GM18873 (cell line): ENCODE results near the gene AGBL4.

Experiments
- ATAC-seq: cut with Tn5 transposase; IDR thresholded peaks from one replicate; pipeline ENCODE4 v1.9.1; 2021; ENCODE audit warnings: mild to moderate bottlenecking, moderate library complexity, moderate number of reproducible peaks; ENCODE audit not compliant: unreplicated experiment, low FRiP score

Gene AGBL4

GRCh38 chr1:49728377-49728776, 295.4 kb downstream of the AGBL4 start:
- no peak for ATAC-seq

GRCh38 chr1:49723662-49724061, 300.1 kb downstream of the AGBL4 start:
- ATAC-seq: no peak

- ATAC-seq: no peak
Measured at GRCh38 chr1:49694251-49694827, 329.4 kb downstream of the AGBL4 start.

DNA sequence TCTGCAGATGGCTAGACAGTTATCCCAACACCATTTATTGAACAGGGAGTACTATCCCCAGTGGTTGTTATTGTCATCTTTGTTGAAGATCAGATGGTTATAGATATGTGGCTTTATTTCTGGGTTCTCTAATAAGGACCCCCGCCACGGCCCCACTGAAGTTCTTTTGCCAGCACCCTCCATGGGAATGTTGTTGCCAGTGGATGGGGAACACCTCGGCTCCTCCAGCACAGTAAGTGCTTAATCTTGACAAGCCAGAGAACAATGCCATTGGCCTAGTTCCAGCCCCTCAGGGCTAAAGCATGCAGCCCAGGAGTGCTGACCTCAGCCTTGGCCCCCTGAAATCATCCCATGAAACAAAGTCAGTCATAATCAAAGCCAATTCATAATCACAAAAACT, 337.6 kb downstream of the AGBL4 start:
- no peak for ATAC-seq

DNA sequence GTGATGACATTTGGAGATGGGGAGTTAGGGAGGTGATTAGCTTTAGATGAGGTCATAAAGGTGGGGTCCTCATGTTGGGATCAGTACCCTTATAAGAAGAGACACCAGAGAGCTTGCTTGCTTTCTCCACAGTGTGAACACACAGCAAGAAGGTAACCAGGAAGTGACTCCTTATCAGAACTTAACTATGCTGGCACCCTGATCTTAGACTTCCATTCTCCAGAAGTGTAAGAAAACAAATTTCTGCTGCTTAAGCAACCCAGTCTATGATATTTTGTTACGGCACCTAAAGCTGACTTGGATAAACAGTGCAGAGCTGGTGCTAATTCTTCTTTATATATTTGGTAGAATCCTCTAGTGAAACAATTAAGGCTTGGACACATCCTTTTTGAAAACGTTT, 346.0 kb downstream of the AGBL4 start:
- ATAC-seq: no peak

GRCh38 chr1:49651136-49651535, 372.6 kb downstream of the AGBL4 start:
- ATAC-seq: no peak

DNA sequence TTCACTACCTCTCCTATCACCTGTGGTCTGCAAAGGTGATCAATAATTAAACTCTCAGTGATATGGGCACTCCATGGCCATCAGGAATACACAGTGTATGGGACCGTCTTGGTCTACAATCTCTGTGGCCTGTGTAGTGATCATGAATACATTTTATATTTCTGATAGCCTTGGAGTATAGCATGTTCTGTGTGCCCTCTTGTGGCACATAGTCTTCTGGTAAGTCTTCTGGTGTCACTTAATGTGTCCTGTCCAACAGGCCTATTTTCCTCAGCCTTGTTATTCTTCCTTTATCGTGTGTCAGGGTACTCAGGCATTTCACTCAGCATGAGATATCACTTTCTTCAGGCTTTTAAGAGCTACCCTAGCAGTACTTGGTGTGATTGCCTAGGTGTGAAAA, 393.6 kb downstream of the AGBL4 start:
- no peak for ATAC-seq

DNA sequence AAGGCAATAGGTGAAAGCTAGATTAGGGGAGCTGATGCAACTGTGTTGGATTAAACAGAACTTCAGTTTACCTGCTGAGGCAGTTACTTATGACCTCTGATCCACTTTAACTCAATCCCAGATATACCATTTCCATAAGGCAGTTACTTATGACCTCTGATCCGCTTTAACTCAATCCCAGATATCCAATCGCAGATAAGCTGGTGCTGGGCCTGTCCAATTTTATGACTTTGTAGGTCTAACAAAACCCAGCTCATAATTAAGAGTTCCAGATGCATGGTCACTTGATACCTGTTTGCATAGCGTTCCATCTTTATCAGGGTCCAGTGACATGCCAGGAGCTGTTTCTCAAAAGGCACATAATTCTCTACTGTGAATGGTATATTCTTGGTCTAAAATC, 396.0 kb downstream of the AGBL4 start:
- no peak for ATAC-seq

DNA sequence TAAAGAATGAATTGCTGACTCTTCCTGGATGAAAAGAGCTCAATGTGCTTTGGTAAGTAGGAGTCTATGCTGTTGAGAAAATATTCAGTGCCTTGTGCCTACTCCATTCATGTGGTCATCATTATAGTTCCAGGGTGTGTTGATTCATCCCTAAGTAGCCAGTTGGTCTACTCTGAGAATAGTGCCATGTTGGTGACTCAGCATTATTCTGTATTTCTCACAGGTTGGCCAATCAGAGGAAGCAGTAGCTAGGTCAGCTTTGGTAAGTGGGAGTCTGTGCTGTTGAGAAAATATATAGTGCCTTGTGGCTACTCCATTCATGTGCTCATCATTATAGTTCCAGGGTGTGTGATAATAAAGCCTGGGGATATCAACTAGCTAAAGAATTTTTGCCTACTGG, 397.3 kb downstream of the AGBL4 start:
- no peak for ATAC-seq

GRCh38 chr1:49622877-49623276, 400.9 kb downstream of the AGBL4 start:
- no peak for ATAC-seq

- no peak for ATAC-seq
Measured at GRCh38 chr1:49606082-49606481, 417.7 kb downstream of the AGBL4 start.

DNA sequence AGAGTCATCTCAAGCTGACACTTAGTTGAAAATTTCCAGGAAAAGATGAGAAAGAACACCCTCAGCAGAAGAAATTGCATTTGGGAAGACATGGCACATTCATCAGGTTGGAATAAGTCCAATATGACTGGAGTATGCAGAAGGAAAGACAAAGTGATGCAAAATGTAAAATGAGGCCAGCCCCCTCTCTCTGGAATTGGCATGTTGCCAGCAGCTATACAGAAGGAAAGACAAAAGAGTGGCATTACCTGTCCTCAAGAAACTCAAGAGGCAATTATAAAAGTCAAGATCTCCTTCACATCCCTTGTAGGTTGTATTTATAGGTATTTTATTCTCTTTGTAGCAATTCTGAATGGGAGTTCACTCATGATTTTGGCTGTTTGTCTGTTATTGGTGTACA, 426.3 kb downstream of the AGBL4 start:
- no peak for ATAC-seq

- no peak for ATAC-seq
Measured at GRCh38 chr1:49576327-49576901, 447.3 kb downstream of the AGBL4 start.

DNA sequence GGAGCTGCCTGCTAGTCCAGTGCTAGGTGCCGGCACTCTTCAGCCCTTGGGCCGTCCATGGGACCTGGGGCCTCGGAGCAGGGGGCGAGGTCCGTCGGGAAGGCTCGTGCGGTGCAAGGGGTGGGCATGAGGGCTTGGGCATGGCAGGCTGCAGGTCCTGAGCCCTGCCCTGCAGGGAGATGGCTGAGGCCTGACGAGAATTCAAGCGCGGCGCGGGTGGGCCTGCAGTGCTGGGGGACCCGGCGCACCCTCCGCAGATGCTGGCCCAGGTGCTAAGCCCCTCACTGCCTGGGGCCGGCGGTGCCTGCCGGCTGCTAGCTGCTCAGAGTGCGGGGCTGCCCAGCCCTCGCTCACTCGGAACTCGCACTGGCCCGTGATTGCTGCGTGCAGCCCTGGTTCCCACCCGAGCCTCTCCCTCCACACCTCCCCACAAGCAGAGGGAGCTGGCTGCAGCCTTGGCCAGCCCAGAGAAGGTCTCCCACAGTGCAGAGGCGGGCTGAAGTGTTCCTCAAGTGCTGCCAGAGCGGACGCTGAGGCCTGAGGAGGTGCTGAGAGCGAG, 467.0 kb downstream of the AGBL4 start:
- ATAC-seq: no peak

DNA sequence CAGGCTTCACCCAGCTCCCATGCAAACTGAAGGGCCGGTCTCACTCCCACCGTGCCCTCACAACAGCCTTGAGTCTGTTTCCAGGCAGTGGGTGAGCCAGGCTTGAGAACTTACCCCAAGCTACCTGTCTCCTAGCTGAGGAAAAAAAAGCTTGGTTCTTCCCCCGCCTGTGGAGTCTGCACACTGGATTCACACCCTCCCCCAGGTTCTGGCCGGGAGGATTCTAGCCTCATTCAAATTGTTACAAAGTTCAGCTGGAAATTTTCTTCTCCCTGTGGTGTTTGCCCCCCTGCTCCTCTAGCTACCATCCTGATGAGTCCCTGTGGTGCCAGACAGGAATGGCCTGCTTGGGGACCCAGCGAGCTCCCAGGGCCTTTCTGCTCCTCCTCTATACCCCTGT, 471.7 kb downstream of the AGBL4 start:
- no peak for ATAC-seq

- no peak for ATAC-seq
Measured at GRCh38 chr1:49544615-49545014, 479.1 kb downstream of the AGBL4 start.

DNA sequence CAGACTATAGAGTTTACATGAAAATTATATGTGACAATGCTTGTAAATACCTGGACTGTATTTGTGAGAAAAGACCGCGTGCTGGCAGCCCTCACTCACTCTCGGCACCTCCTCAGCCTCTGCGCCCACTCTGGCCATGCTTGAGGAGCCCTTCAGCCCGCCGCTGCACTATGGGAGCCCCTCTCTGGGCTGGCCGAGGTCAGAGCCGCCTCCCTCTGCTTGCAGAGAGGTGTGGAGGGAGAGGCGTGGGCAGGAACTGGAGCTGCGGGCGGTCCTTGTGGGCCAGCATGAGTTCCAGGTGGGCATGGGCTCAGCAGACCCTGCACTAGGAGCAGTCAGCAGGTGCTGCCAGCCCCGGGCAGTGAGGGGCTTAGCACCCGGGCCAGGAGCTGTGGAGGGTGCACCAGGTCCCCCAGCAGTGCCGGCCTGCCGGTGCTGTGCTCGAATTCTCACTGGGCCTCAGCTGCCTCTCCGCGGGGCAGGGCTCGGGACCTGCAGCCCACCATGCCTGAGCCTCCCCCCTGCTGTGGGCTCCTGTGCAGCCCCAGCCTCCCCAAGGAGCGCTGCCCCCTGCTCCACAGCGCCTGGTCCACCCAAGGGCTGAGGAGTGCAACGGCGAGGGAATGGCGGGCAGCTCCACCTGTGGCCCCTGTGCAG, 482.5 kb downstream of the AGBL4 start:
- no peak for ATAC-seq

DNA sequence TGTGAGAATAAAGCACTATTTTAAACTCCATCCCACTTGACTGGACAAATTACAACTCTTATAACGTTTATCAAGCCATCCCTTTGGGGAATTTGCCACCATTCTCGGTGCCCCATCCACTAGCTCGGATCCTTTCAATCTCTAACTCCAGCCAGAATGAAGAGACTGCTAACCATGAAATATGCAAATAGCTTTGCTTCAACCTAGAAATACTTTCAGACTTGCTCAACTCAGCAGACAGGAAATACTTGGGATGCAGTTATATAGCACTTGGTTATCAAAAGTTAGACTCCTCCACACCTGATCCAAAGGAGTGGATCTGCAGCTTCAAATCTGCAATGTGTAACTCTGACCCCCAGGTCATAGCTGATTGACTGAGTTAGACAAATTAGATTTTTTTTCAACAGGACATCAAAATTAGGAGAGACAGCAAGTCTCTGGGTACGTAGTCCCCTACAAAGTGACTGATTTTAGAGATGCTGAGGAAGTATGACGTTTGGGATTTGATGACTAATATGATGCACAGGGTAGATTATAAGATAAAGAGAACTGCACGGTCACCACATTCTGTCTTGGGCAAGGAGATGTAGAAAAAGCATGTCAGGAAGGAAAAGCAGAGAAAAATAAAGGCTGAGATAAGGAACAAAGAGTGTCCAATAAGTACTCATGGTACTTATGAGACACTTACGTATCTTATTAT, 496.0 kb downstream of the AGBL4 start:
- no peak for ATAC-seq

GRCh38 chr1:49526672-49527071, 497.1 kb downstream of the AGBL4 start:
- ATAC-seq: no peak

DNA sequence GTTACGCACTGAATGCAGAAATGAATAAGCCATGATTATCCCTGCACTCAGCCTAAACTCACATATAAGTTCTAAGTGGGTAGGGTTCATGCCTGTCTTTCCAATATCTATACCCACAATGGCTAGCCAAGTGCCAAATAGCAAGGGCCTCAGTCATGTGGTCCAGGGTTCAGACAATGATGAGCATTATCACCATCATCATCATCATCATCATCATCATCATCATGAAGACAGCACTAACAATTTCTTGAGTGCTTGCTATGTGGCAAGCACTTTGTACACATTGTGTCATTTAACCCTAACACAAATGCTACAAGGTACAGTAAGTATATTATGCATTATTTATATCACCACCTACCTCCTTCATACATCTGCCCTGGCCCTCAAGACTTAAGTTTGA, 500.0 kb downstream of the AGBL4 start:
- ATAC-seq: no peak

GRCh38 chr1:49466961-49467360, 556.8 kb downstream of the AGBL4 start:
- ATAC-seq: no peak
